ENCODE measurements around the gene DDR2. TPM values are rescaled to one million over a fixed set of nuclear protein-coding genes. Genes with fewer than 3 reads are reported as not detected.

Gene DDR2
- total RNA-seq, 1 experiment from 2014 or later = 0.52 TPM

GRCh38 chr1:162694911-162695310, 62.6 kb downstream of the DDR2 start:
- H3K23ac ChIP-seq (ENCODE audit: insufficient read length, low read depth, low read length) = no peak overlapping the region
- Mint-ChIP-seq H3K27ac (no peak overlapping the region), H3K4me3 (no peak overlapping the region), H3K9me3 (no peaks in the 10 kb centered on the region), H3K27me3 (ENCODE audit: low read depth) (no peaks in the 10 kb centered on the region; the same call in 1 of the 2 replicates), H3K36me3 (ENCODE audit: insufficient read depth in 1 of 3, low read depth in 3 of 3) (no peaks in the 10 kb centered on the region), H3K4me1 (peaks cover 45 to 46% of the 10 kb centered on the region in 2 experiments)
- no peak for DNase-seq
- H3K79me2 ChIP-seq (ENCODE audit: insufficient read depth, low read length) = no peaks in the 10 kb centered on the region
- H4K91ac ChIP-seq (ENCODE audit: insufficient read length, low read depth, low read length) = no peak overlapping the region
- TF ChIP-seq CTCF (conservative IDR thresholded peaks at IDR 0.05) = no peak
- WGBS (ENCODE audit: extremely low coverage, insufficient read length, low lambda C conversion rate) = no CpG with 5 or more reads among the region's 4 CpGs
- no peak overlapping the region for H3K14ac ChIP-seq (ENCODE audit: insufficient read depth, low read length)
- H3T11ph ChIP-seq (ENCODE audit: low read length) = no peak overlapping the region
- H3K27me3 ChIP-seq (ENCODE audit: insufficient read depth, low read length) = no peaks in the 10 kb centered on the region
- H3K79me1 ChIP-seq (ENCODE audit: insufficient read depth, low read depth, low read length, poor library complexity, severe bottlenecking) = no peaks in the 10 kb centered on the region
- H2BK12ac ChIP-seq (ENCODE audit: insufficient read length, low read depth, low read length) = no peak overlapping the region
- no peak overlapping the region for H2BK120ac ChIP-seq (ENCODE audit: low read depth, low read length, poor library complexity, severe bottlenecking)
- no peak overlapping the region for H2BK15ac ChIP-seq (ENCODE audit: low read depth, low read length)
- no peak overlapping the region for H2BK20ac ChIP-seq (ENCODE audit: low read depth, low read length, poor library complexity, severe bottlenecking)
- no peaks in the 10 kb centered on the region for H3K9me3 ChIP-seq (ENCODE audit: control insufficient read depth, low read depth, low read length)
- H3K4me2 ChIP-seq (ENCODE audit: insufficient read depth, insufficient read length, low read length) = no peak overlapping the region
- no peaks in the 10 kb centered on the region for H3K23me2 ChIP-seq (ENCODE audit: insufficient read length, low read depth, low read length, poor library complexity, severe bottlenecking)
- no peak overlapping the region for H4K8ac ChIP-seq (replicated peaks; ENCODE audit: insufficient read length, low read depth, low read length)
- no peak overlapping the region for H3K27ac ChIP-seq (ENCODE audit: insufficient read length, low read depth, low read length)
- H3K18ac ChIP-seq (ENCODE audit: insufficient read length, low read depth, low read length) = no peak overlapping the region
- H3K4me1 ChIP-seq (ENCODE audit: insufficient read depth, low read length) = peaks cover 4% of the 10 kb centered on the region; the same call in 1 of the 2 replicates
- no peak overlapping the region for H4K5ac ChIP-seq (ENCODE audit: insufficient read length, low read depth, low read length)
- no peak overlapping the region for H2AFZ ChIP-seq (ENCODE audit: low read length)
- H2BK5ac ChIP-seq (ENCODE audit: insufficient read length, low read length) = no peak overlapping the region
- no peaks in the 10 kb centered on the region for H4K20me1 ChIP-seq (ENCODE audit: control insufficient read depth, insufficient read depth, insufficient read length)
- no peak overlapping the region for H3K9ac ChIP-seq (ENCODE audit: extremely low read depth, insufficient read length, low read length)
- no peak overlapping the region for H2AK5ac ChIP-seq (ENCODE audit: insufficient read length, low read length)
- H3K56ac ChIP-seq (ENCODE audit: insufficient read length, low read depth, low read length) = no peak overlapping the region
- no peak overlapping the region for H3K4ac ChIP-seq (ENCODE audit: low read depth, low read length)
